Forelimb muscle (tissue), 1 donor: ENCODE measurements around the gene TMEM170A. TPM values are rescaled to one million over a fixed set of nuclear protein-coding genes. Genes with fewer than 3 reads are reported as not detected.

Source experiments
- DNase-seq: peaks from one replicate; pipeline ENCODE4 v3.0.0-alpha.2; 2013; ENCODE audit warnings: low read depth
- polyA plus RNA-seq: library from polyadenylated mRNA; unstranded; fragments of 120-200 nt; gene quantifications from one replicate; pipeline ENCODE4 v1.2.1, GENCODE V29; 2013; ENCODE audit not compliant: insufficient read length

TMEM170A gene
- polyA plus RNA-seq, 1 donor, result 18.6 TPM

DNA sequence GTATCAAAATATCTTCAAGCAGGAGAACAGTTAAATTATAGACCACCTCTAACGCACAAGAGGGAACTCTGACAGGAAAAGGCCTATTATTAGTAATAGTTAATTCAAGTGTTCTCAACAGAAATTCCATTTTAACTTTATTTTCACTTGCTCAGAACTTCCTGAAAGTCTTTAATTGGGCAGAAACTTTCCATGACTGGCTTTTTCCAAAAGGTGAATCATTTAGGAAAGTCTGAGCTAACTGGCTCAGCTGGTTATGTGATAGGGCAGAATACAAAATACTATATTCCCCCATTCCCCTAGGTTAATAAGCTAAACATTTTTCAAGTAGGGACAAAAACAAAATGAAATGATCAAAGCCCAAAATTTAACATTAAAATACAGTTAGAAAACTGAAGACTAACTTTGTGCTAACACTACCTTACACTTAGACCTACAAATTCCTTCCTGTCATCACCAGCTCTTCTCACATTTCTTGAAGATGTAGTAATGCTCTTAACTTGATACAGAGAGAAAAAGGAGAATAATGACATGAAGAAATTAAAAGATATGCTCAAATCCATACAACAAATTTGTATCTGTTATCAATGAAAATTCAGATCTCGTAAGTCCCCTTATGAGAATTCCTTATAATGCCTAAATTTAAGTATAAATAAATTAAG is 62.2 kb downstream of the TMEM170A start:
- peak; percentile 53 for DNase-seq

DNA sequence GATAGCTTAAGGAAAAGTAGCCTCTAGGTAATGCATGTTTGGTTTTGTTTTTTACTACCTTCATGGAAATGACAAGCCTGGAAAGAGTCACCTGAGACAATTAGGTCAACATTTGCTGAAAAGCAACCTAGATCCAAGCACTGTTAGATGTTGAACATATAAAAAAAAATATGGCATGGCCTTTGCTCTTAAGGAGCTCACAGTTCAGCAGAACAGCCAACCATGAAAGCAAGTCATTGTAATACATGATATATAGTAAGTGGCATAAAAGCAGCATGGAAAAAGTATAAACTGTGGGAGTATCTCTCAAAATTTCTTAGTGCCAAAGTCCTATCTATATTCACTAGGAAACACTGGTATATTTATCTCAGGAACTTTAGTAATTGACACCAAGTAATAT is 62.8 kb downstream of the TMEM170A start:
- no peak for DNase-seq

DNA sequence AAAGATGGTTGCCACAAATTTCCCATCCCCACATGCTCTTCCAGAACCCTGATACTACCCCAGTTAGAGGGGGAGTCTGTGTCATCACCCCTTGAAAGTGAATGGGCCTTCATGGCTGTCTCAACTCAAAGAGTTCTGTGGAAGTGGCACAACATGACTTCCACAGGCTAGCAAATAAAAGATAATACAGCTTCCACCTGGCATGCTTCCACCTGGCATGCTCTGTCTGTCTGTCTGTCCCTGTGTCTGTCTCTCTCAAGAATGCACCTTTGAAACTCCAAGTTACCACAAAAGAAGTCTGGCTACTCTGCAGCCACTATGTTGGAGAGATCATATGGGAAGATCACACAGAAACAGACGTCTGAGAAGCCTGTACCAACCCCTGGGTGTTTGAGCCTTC is 66.2 kb downstream of the TMEM170A start:
- DNase-seq, result no peak

DNA sequence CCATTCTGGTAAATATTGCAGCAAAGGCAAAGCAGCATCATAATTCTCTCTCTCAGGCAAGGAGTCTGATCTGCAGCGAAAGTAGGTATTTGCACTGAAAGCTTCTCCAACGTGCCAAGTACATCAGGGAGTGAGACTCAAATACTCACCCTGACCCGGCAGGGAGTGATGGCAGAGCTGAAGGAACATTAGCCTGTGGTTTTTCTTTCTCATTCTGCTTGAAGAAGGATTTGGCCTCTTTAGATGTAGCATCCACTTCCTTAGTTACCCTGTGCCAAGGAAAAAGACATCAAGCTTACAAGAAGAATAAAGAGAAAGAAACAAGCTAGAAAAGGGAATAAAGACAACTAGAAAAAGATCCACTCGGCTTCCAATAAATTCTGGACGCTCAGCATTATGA is 69.5 kb downstream of the TMEM170A start:
- DNase-seq, result no peak

Other genes with a start within 250 kb of the TMEM170A start
- 0.30 TPM for gene CTRB1, start 245.7 kb downstream of the TMEM170A start, polyA plus RNA-seq
- gene BCAR1, start 213.1 kb downstream of the TMEM170A start, polyA plus RNA-seq, result 58.6 TPM
- 72.9 TPM for gene CFDP1, start 31.2 kb downstream of the TMEM170A start, polyA plus RNA-seq
- gene CHST6, start 30.8 kb upstream of the TMEM170A start, polyA plus RNA-seq, result 2.1 TPM
- gene CHST5, start 71.4 kb upstream of the TMEM170A start, polyA plus RNA-seq, result 0.27 TPM
- gene TMEM231, start 91.6 kb upstream of the TMEM170A start, polyA plus RNA-seq, result 6.1 TPM
- 118 TPM for gene GABARAPL2, start 101.7 kb upstream of the TMEM170A start, polyA plus RNA-seq
- 31.7 TPM for gene ADAT1, start 158.6 kb upstream of the TMEM170A start, polyA plus RNA-seq
- gene KARS1, start 183.0 kb upstream of the TMEM170A start, polyA plus RNA-seq, result 127 TPM
- gene TERF2IP, start 183.1 kb upstream of the TMEM170A start, polyA plus RNA-seq, result 59.1 TPM
- gene CPHXL2, start 212.3 kb upstream of the TMEM170A start, polyA plus RNA-seq, result not detected
- not detected for gene DUXB, start 236.8 kb upstream of the TMEM170A start, polyA plus RNA-seq